T-helper 17 cell (primary cell): ENCODE measurements around the gene ACAN. TPM values are rescaled to one million over a fixed set of nuclear protein-coding genes. Genes with fewer than 3 reads are reported as not detected.

Source experiments
- ATAC-seq: fragments of 150-1000 bp; cut with Tn5 transposase; 2 replicates; pipeline ENCODE4 v1.10.0; 2021; ENCODE audit warnings: mild to moderate bottlenecking, moderate library complexity
- DNase-seq, 3 donors: peaks; one replicate each; pipeline versions ENCODE4 v3.0.0 to v3.0.0-alpha.2; 2020 to 2021
- H3K9me3 ChIP-seq: one replicate; pipeline ENCODE4 v1.7.0; 2013; ENCODE audit warnings: low read length, mild to moderate bottlenecking; ENCODE audit not compliant: control insufficient read depth, poor library complexity, severe bottlenecking
- H3K27ac Mint-ChIP-seq: one replicate; pipeline ENCODE4 v1.8.0; 2022; ENCODE audit warnings: mild to moderate bottlenecking, moderate library complexity, mixed read lengths
- H3K27me3 Mint-ChIP-seq: one replicate; pipeline ENCODE4 v1.8.0; 2022; ENCODE audit warnings: mixed read lengths
- H3K36me3 Mint-ChIP-seq: one replicate; pipeline ENCODE4 v1.8.0; 2022; ENCODE audit warnings: low read depth, mixed read lengths
- H3K4me1 Mint-ChIP-seq: one replicate; pipeline ENCODE4 v1.8.0; 2022; ENCODE audit warnings: mild to moderate bottlenecking, mixed read lengths
- H3K4me3 Mint-ChIP-seq: one replicate; pipeline ENCODE4 v1.8.0; 2022; ENCODE audit warnings: mild to moderate bottlenecking, moderate library complexity, mixed read lengths
- total RNA-seq, 4 donors: library from RNA in 2 of 4; stranded (reverse) in 2 of 4; gene quantifications; one replicate each; pipeline ENCODE4 v1.2.3 and lab custom pipeline; 2022 to 2026

The ACAN gene
- total RNA-seq, 2 donors from 2014 or later, result not detected

GRCh38 chr15:88860212-88860611 is 57.0 kb downstream of the ACAN start:
- ATAC-seq, result no peak
- H3K27me3 Mint-ChIP-seq, result no peaks in the 10 kb centered on the region
- H3K9me3 ChIP-seq, result no peaks in the 10 kb centered on the region
- peaks cover under 1% of the 10 kb centered on the region for H3K4me1 Mint-ChIP-seq
- no peak for DNase-seq
- peaks cover under 1% of the 10 kb centered on the region for H3K36me3 Mint-ChIP-seq
- no peak overlapping the region for H3K4me3 Mint-ChIP-seq
- no peak overlapping the region for H3K27ac Mint-ChIP-seq

- Mint-ChIP-seq H3K27ac (peak overlapping the region; percentile 24), H3K4me3 (no peak overlapping the region), H3K4me1 (peaks cover 5% of the 10 kb centered on the region), H3K36me3 (peaks cover 3% of the 10 kb centered on the region), H3K27me3 (no peaks in the 10 kb centered on the region)
- no peaks in the 10 kb centered on the region for H3K9me3 ChIP-seq
- DNase-seq, result no peak
- ATAC-seq, result no peak
These were observed 60.2 kb downstream of the ACAN start for GRCh38 chr15:88863412-88863811.

GRCh38 chr15:88864861-88865497 is 61.7 kb downstream of the ACAN start:
- no peaks in the 10 kb centered on the region for H3K27me3 Mint-ChIP-seq
- peaks cover 3% of the 10 kb centered on the region for H3K36me3 Mint-ChIP-seq
- H3K27ac Mint-ChIP-seq, result no peak overlapping the region
- H3K9me3 ChIP-seq, result no peaks in the 10 kb centered on the region
- peaks cover 7% of the 10 kb centered on the region for H3K4me1 Mint-ChIP-seq
- ATAC-seq, result no peak
- DNase-seq, result no peak
- H3K4me3 Mint-ChIP-seq, result no peak overlapping the region

- H3K4me1 Mint-ChIP-seq, result peaks cover 7% of the 10 kb centered on the region
- no peak for DNase-seq
- H3K4me3 Mint-ChIP-seq, result no peak overlapping the region
- H3K27me3 Mint-ChIP-seq, result no peaks in the 10 kb centered on the region
- H3K9me3 ChIP-seq, result no peaks in the 10 kb centered on the region
- ATAC-seq, result no peak
- peaks cover 3% of the 10 kb centered on the region for H3K36me3 Mint-ChIP-seq
- H3K27ac Mint-ChIP-seq, result peak overlapping the region; percentile 78
These were observed 62.4 kb downstream of the ACAN start for GRCh38 chr15:88865498-88866099.

DNA sequence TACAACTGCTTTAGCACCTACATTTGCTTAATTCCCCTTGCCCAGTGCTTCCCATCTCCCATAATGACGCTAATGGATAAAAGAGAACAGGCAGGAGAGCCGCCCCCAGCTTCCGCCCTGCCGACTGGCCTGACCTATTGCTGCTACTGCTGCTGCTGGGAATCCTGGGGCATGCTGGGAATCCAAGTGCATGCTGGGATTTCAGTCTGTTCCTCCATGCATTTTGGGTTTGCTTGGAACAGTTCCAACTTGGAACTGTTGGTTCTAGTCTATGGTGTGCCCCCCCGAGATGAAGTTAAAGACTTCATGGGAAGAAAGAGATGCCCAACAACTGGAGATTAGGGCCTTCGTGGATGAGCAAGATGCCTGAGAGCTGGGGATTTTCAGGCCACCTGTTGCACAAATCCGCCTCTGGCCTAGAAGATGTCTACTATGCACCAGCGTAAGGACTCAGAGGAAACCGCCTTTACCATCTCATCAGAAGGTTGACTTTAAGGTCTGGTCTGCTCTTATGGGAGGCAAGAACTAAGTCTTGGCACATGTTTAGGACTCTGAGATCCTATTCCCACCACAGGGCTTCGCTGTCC is 63.2 kb downstream of the ACAN start:
- ATAC-seq (no peak), DNase-seq (no peak)
- Mint-ChIP-seq H3K27ac (peak overlapping the region; percentile 78), H3K36me3 (peaks cover 3% of the 10 kb centered on the region), H3K4me1 (peaks cover 7% of the 10 kb centered on the region), H3K4me3 (no peak overlapping the region), H3K27me3 (no peaks in the 10 kb centered on the region)
- H3K9me3 ChIP-seq, result no peaks in the 10 kb centered on the region

- Mint-ChIP-seq H3K27ac (no peak overlapping the region), H3K27me3 (no peaks in the 10 kb centered on the region), H3K4me1 (peaks cover 9% of the 10 kb centered on the region), H3K36me3 (peaks cover 2% of the 10 kb centered on the region), H3K4me3 (no peak overlapping the region)
- DNase-seq (no peak), ATAC-seq (no peak)
- H3K9me3 ChIP-seq, result no peaks in the 10 kb centered on the region
These were observed 68.1 kb downstream of the ACAN start for GRCh38 chr15:88871313-88871712.

- Mint-ChIP-seq H3K27ac (no peak overlapping the region), H3K27me3 (no peaks in the 10 kb centered on the region), H3K36me3 (peaks cover 2% of the 10 kb centered on the region), H3K4me3 (no peak overlapping the region), H3K4me1 (peaks cover 10% of the 10 kb centered on the region)
- no peaks in the 10 kb centered on the region for H3K9me3 ChIP-seq
- ATAC-seq (no peak), DNase-seq (no peak)
These were observed 68.9 kb downstream of the ACAN start for GRCh38 chr15:88872106-88872505.

DNA sequence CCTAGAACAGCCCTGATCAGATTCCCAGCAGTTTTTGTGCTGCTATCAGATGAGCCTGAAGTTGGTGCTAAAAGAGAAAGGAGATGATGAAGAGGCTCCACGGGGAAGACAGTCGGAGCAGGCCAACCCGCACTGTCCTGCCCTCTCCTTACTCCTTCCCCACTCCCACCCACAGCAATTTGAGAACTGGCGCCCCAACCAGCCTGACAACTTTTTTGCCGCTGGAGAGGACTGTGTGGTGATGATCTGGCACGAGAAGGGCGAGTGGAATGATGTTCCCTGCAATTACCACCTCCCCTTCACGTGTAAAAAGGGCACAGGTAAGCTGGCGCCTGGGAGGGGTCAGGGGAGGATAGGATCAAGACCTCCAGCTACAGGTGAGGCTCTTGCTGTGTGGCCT is 69.5 kb downstream of the ACAN start:
- H3K27me3 Mint-ChIP-seq, result no peaks in the 10 kb centered on the region
- ATAC-seq, result no peak

DNA sequence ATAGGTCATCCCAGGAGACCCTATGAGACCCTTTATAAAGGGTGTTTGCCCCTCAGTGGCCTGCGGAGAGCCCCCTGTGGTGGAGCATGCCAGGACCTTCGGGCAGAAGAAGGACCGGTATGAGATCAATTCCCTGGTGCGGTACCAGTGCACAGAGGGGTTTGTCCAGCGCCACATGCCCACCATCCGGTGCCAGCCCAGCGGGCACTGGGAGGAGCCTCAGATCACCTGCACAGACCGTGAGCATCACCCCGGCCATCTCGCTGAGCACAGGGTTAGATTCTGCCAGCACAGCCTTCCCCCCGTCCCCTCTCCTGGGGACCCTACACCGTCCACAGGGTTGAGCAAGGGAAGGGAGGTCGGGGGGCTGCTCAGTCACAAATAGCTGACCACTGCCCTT is 70.5 kb downstream of the ACAN start:
- no peak for ATAC-seq
- peaks cover 2% of the 10 kb centered on the region for H3K36me3 Mint-ChIP-seq
- H3K27ac Mint-ChIP-seq, result no peak overlapping the region
- no peak for DNase-seq
- H3K4me3 Mint-ChIP-seq, result no peak overlapping the region
- peaks cover 10% of the 10 kb centered on the region for H3K4me1 Mint-ChIP-seq
- no peaks in the 10 kb centered on the region for H3K27me3 Mint-ChIP-seq
- H3K9me3 ChIP-seq, result no peaks in the 10 kb centered on the region

More for the DNA sequence above, 69.5 kb downstream of the ACAN start:
- H3K36me3 Mint-ChIP-seq, result peaks cover 2% of the 10 kb centered on the region
- H3K4me3 Mint-ChIP-seq, result no peak overlapping the region
- no peak overlapping the region for H3K27ac Mint-ChIP-seq
- H3K4me1 Mint-ChIP-seq, result peaks cover 11% of the 10 kb centered on the region
- no peaks in the 10 kb centered on the region for H3K9me3 ChIP-seq
- no peak for DNase-seq

DNA sequence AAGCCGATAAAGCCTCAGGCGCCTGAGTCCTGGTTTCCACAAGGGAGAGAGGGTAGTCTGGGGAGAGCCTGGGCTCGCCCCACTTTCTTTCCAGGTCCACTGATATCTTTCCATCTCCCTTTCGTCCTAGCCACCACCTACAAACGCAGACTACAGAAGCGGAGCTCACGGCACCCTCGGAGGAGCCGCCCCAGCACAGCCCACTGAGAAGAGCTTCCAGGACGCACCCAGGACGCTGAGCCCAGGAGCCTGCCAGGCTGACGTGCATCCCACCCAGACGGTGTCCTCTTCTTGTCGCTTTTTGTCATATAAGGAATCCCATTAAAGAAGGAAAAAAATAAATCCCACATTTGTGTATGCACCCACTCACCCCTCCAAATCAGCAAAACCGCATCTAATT is 71.0 kb downstream of the ACAN start:
- no peak for ATAC-seq
- H3K4me1 Mint-ChIP-seq, result peaks cover 9% of the 10 kb centered on the region
- peaks cover 2% of the 10 kb centered on the region for H3K36me3 Mint-ChIP-seq
- H3K27me3 Mint-ChIP-seq, result no peaks in the 10 kb centered on the region
- DNase-seq, result no peak
- no peaks in the 10 kb centered on the region for H3K9me3 ChIP-seq
- H3K27ac Mint-ChIP-seq, result no peak overlapping the region
- no peak overlapping the region for H3K4me3 Mint-ChIP-seq

GRCh38 chr15:88874684-88875083 is 71.4 kb downstream of the ACAN start:
- Mint-ChIP-seq H3K27ac (no peak overlapping the region), H3K4me3 (no peak overlapping the region), H3K4me1 (peaks cover 9% of the 10 kb centered on the region), H3K27me3 (no peaks in the 10 kb centered on the region), H3K36me3 (peaks cover 2% of the 10 kb centered on the region)
- ATAC-seq (no peak), DNase-seq (no peak)
- no peaks in the 10 kb centered on the region for H3K9me3 ChIP-seq

- no peak overlapping the region for H3K27ac Mint-ChIP-seq
These were observed 73.3 kb downstream of the ACAN start for GRCh38 chr15:88876573-88876972.

GRCh38 chr15:88877415-88877814 is 74.2 kb downstream of the ACAN start:
- ATAC-seq, result no peak

More at GRCh38 chr15:88876573-88876972, 73.3 kb downstream of the ACAN start:
- ATAC-seq, result no peak
- DNase-seq, result no peak
- H3K9me3 ChIP-seq, result no peaks in the 10 kb centered on the region
- Mint-ChIP-seq H3K27me3 (no peaks in the 10 kb centered on the region), H3K4me3 (no peak overlapping the region), H3K36me3 (peaks cover 4% of the 10 kb centered on the region), H3K4me1 (peaks cover 9% of the 10 kb centered on the region)

GRCh38 chr15:88877906-88878305 is 74.7 kb downstream of the ACAN start:
- peaks cover 10% of the 10 kb centered on the region for H3K4me1 Mint-ChIP-seq
- H3K27ac Mint-ChIP-seq, result no peak overlapping the region
- peaks cover 7% of the 10 kb centered on the region for H3K36me3 Mint-ChIP-seq
- DNase-seq (no peak), ATAC-seq (no peak)
- H3K27me3 Mint-ChIP-seq, result no peaks in the 10 kb centered on the region
- no peak overlapping the region for H3K4me3 Mint-ChIP-seq
- H3K9me3 ChIP-seq, result no peaks in the 10 kb centered on the region

More at GRCh38 chr15:88877415-88877814, 74.2 kb downstream of the ACAN start:
- no peaks in the 10 kb centered on the region for H3K9me3 ChIP-seq
- Mint-ChIP-seq H3K4me3 (no peak overlapping the region), H3K27ac (no peak overlapping the region), H3K4me1 (peaks cover 10% of the 10 kb centered on the region), H3K36me3 (peaks cover 7% of the 10 kb centered on the region), H3K27me3 (no peaks in the 10 kb centered on the region)
- no peak for DNase-seq
